ENCODE data around the gene RHPN2. TPM values are rescaled to one million over a fixed set of nuclear protein-coding genes. Genes with fewer than 3 reads are reported as not detected.

Gene RHPN2
- polyA plus RNA-seq, 2 of the 4 experiments (the other 2 are of a cell fraction) = 60.5 to 140 TPM

- Histone ChIP-seq H3K4me3 (peak overlapping the region; percentile 14; the same call in 2 of the 3 replicates), H3K9me3 (peaks cover 4% of the 10 kb centered on the region; the same call in 1 of the 3 replicates), H3K27ac (peak overlapping the region; percentile 87 to 92), H3K4me1 (peaks cover 53% of the 10 kb centered on the region), H3K4me2 (peak overlapping the region; percentile 85)
- ChIA-PET CTCF (interaction anchor here (1.0 to 3.7 kb wide), 10 partner anchors 9 to 143 kb away, joined by 3 to 20 read pairs (median 4); no protein-coding TSS in a partner anchor), POLR2A (interaction anchor here (0.7 to 1.7 kb wide), 8 partner anchors 11 to 136 kb away, joined by 3 to 15 read pairs (median 6); partner anchors contain the start of genes GPATCH1 and RHPN2)
- FAIRE-seq (peak; percentile 99), DNase-seq (ENCODE audit: low read depth in 1 of 2, low spot score in 1 of 2) (peak; percentile 100), ATAC-seq (peak; percentile 95 to 96)
- WGBS (ENCODE audit: missing lambda C conversion rate) = 5% methylated on average over 9 of the region's 9 CpGs
- TF ChIP-seq ATOH8 (CRISPR knock-in tag; IDR thresholded peaks at IDR 0.05; ENCODE audit: low read depth) (peak; percentile 62; the same call in 1 of the 2 replicates), RNF2 (IDR thresholded peaks at IDR 0.05; ENCODE audit: borderline replicate concordance, low read depth) (no peak), CTCF (IDR thresholded peaks at IDR 0.05) (no peak), JUN (IDR thresholded peaks at IDR 0.05) (peak; percentile 99), KDM1A (IDR thresholded peaks at IDR 0.05; ENCODE audit: low read depth) (no peak), CEBPB (IDR thresholded peaks at IDR 0.05) (peak; percentile 64 to 87), NFE2L2 (conservative IDR thresholded peaks at IDR 0.05; ENCODE audit: low read length) (no peak), RARB (CRISPR knock-in tag; IDR thresholded peaks at IDR 0.05) (no peak; the same call in none of the 2 replicates), ZC3H11A (IDR thresholded peaks at IDR 0.05) (no peak), NR3C1 (IDR thresholded peaks at IDR 0.05) (no peak), HOXB5 (CRISPR knock-in tag; IDR thresholded peaks at IDR 0.05) (peak; percentile 75), ZFP36 (IDR thresholded peaks at IDR 0.05; ENCODE audit: borderline replicate concordance, partially characterized antibody) (no peak), ZSCAN20 (CRISPR knock-in tag; IDR thresholded peaks at IDR 0.05) (peak; percentile 77; the same call in 1 of the 2 replicates), HMGXB4 (CRISPR knock-in tag; IDR thresholded peaks at IDR 0.05; ENCODE audit: borderline replicate concordance) (0 out of 2 replicates have a peak, but pooled peaks have one; percentile 10), SMC3 (IDR thresholded peaks at IDR 0.05) (peak; percentile 61), SREBF2 (IDR thresholded peaks at IDR 0.05) (no peak), HES2 (IDR thresholded peaks at IDR 0.05) (no peak), CBX8 (IDR thresholded peaks at IDR 0.05) (no peak), HEYL (CRISPR knock-in tag; IDR thresholded peaks at IDR 0.05) (no peak), MAZ (IDR thresholded peaks at IDR 0.05; ENCODE audit: borderline replicate concordance, low read depth, low read length) (peak; percentile 62; the same call in 1 of the 2 replicates), BCL3 (IDR thresholded peaks at IDR 0.05) (peak; percentile 91; the same call in 2 of the 3 replicates), ELK1 (IDR thresholded peaks at IDR 0.05; ENCODE audit: low read depth, low read length) (no peak), RAD21 (conservative IDR thresholded peaks at IDR 0.05 in 1 of 2, IDR thresholded peaks at IDR 0.05 in 1 of 2) (peak; percentile 37 to 76), POLR2AphosphoS2 (conservative IDR thresholded peaks at IDR 0.05; ENCODE audit: low read length) (peak; percentile 54; the same call in 1 of the 2 replicates), REST (IDR thresholded peaks at IDR 0.05) (no peak), USF2 (IDR thresholded peaks at IDR 0.05) (no peak)
Observed at GRCh38 chr19:33040994-33041827, 23.5 kb downstream of the RHPN2 start.
